SHP77 treated with DMSO at 0.1 percent for 48 hours (cell line): ENCODE data around the gene MREG.
A peak's percentile ranks its signal among the peaks of the same experiment; 100 is the strongest.

Source experiments
- DNase-seq: peaks from one replicate; lab custom pipeline; 2025; lab: John Stamatoyannopoulos, UW

The MREG gene

GRCh38 chr2:216013080-216013909, at the start of gene MREG:
Gene MREG, minus strand, starts transcription at chr2:216013551. Its CDS starts 224 bp downstream, at chr2:216013327.
- peak; percentile 58 for DNase-seq

- DNase-seq: no peak
Measured at GRCh38 chr2:216059233-216059834, 46.0 kb upstream of the MREG start.

GRCh38 chr2:216057688-216058193, 44.4 kb upstream of the MREG start:
- DNase-seq: no peak

GRCh38 chr2:216056739-216057138, 43.4 kb upstream of the MREG start:
- DNase-seq: no peak

- no peak for DNase-seq
Measured at GRCh38 chr2:216055680-216056079, 42.3 kb upstream of the MREG start.

- DNase-seq: no peak
Measured at GRCh38 chr2:216052420-216052819, 39.1 kb upstream of the MREG start.

GRCh38 chr2:216051350-216051749, 38.0 kb upstream of the MREG start:
- no peak for DNase-seq

GRCh38 chr2:216049452-216049851, 36.1 kb upstream of the MREG start:
- no peak for DNase-seq

GRCh38 chr2:216047397-216047796, 34.0 kb upstream of the MREG start:
- DNase-seq: no peak

GRCh38 chr2:216044883-216045486, 31.6 kb upstream of the MREG start:
- no peak for DNase-seq

- DNase-seq: no peak
Measured at GRCh38 chr2:216043949-216044348, 30.6 kb upstream of the MREG start.

GRCh38 chr2:216041438-216041837, 28.1 kb upstream of the MREG start:
- DNase-seq: no peak

GRCh38 chr2:216039918-216040317, 26.6 kb upstream of the MREG start:
- no peak for DNase-seq

GRCh38 chr2:216034065-216034464, 20.7 kb upstream of the MREG start:
- peak; percentile 13 for DNase-seq

GRCh38 chr2:216033403-216033802, 20.1 kb upstream of the MREG start:
- no peak for DNase-seq

GRCh38 chr2:216031960-216032689, 18.8 kb upstream of the MREG start:
- no peak for DNase-seq

GRCh38 chr2:216030216-216030615, 16.9 kb upstream of the MREG start:
- DNase-seq: no peak

GRCh38 chr2:216029416-216030129, 16.2 kb upstream of the MREG start:
- no peak for DNase-seq

GRCh38 chr2:216024779-216025336, 11.5 kb upstream of the MREG start:
- no peak for DNase-seq

- DNase-seq: peak; percentile 24
Measured at GRCh38 chr2:216023055-216023648, 9.8 kb upstream of the MREG start.
